Hematopoietic multipotent progenitor cell (in vitro differentiated cells): ENCODE data around the gene ARHGEF2. TPM values are rescaled to one million over a fixed set of nuclear protein-coding genes. Genes with fewer than 3 reads are reported as not detected.

Source experiments
- DNase-seq, 3 donors: peaks; one replicate each; pipeline ENCODE4 v3.0.0-alpha.2; 2011 to 2015; ENCODE audit warnings: low read depth in 2 of 3, low spot score in 2 of 3
- total RNA-seq: library from RNA; depleted of rRNA; stranded (reverse); fragments of >200 nt; gene quantifications from one replicate; pipeline ENCODE4 v1.2.3, GENCODE V29; 2012

ARHGEF2 gene
- total RNA-seq: 291 TPM

DNA sequence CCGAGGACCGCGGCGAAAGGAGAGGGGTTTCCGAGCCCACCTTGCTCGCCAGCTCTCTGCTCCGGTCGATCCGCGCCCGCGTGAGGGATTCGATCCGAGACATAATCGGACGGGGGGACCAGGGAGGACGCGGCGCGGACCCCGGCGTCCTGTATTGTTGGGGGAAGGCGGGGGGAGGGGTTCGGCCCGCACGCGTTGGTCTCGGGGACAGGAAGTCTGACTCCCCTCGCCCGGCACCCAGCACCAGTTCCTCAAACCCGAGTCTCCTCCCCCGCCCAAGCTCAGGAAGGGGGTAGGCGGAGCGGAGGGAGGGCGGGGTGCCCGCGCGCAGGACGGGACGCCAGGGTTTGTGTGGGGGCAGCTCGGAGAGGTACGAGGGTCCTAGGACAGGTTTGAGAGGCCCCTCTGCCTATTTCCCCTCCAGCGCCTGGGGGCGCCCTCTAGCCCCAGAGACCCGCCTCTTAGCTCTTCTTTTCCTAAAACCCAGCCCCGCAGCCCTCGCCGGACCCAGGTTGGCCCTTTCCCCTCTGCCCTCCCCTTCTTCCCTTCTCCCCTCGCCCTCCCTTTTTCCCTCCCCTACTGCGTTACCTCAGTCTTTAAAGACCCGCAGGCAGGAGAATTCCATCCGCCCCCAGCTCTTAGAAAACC is at the start of gene ARHGEF2:
TSS of gene ARHGEF2 (minus strand) at position 223 of the 648 bp plus-strand sequence. CDS start at position 103, 120 bp downstream.
- peak in 2 of 3 donors; percentile 92 to 96 for DNase-seq

DNA sequence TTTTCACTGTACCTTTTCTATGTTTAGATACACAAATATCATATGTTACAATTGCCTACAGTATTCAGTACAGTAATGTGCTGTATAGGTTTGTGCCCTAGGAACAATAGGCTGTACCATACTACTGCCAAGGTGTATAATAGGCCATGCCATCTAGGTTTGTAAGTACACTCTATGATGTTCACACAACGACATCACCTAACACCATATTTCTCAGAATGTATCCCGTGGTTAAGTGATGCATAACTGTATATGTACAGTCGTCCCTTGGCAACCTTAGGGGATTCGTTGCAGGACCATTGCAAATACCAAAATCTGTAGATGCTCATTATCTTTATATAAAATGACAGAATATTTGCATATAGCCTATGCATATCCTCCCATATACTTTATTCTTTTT is 48.2 kb upstream of the ARHGEF2 start:
- DNase-seq: no peak

DNA sequence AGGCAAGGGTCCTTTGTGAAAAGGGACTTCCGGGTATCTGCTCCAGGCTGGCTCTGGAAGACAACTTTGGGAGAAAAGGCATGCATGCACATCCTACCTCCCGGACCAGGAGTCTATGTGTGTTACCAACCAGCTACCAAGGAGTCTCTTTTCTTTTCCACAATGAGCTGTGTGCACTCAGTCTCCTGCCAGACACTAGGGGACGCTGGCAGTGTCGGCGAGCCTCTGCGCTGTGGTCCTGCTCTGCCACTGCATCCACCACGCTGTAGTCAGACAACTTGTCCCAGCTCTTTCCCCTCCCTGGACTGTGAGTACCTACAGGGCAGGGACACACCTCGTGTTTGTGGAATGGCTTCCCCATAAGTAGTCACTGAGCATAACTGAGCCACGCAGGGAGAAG is 47.5 kb upstream of the ARHGEF2 start:
- DNase-seq: peak in 2 of 3 donors; percentile 59 to 77

DNA sequence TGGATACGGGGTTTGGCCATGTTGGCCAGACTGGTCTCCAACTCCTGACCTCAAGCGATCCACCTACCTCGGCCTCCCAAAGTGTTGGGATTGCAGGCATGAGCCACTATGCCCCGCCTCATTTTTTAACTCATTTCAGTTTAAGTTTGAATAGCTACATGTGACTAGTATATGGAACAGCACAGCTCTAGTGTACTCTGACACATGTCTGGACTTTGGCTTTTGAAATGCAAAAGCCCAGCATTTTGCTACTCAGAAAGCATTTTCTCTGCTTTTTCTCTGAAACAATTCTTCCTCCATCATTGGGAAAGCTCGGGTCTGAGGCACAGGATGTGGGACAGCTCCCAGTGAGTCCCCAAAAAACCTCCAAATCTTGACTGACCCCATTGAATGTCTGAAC is 46.5 kb upstream of the ARHGEF2 start:
- DNase-seq: no peak

DNA sequence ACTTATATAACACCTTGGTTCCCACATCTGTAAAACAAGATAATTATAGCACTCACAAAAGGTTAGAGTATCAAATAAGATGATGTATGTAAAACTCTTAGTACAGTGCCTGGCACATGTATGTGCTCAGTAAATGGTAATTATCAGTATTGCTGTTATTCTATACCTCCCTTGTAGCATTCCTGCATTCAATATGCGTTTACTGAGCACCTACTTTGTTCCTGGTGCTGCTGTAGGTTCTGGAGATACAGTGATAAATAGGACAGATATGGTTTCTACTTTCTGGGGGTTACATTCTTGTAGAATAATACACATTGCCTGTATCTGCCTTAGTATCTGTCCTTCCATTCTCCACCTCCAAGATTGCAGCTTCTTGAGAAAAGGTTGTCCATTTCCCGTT is 43.6 kb upstream of the ARHGEF2 start:
- no peak for DNase-seq

DNA sequence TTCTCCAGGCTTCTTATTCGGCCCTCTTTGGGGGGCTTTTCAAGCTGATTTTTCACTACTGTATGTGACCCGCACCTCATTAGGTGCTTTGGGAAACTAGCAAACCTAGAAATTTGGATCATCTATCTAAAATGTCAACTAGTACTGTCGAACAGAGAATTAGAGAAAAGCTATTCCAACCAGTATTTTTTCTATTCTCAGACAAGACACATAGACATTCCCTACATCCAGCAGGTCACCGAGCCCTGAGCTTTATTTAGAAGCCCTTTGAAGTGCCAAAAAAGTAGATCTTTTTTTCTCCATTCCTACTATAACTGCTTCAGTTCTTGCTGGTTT is 42.7 kb upstream of the ARHGEF2 start:
- no peak for DNase-seq

DNA sequence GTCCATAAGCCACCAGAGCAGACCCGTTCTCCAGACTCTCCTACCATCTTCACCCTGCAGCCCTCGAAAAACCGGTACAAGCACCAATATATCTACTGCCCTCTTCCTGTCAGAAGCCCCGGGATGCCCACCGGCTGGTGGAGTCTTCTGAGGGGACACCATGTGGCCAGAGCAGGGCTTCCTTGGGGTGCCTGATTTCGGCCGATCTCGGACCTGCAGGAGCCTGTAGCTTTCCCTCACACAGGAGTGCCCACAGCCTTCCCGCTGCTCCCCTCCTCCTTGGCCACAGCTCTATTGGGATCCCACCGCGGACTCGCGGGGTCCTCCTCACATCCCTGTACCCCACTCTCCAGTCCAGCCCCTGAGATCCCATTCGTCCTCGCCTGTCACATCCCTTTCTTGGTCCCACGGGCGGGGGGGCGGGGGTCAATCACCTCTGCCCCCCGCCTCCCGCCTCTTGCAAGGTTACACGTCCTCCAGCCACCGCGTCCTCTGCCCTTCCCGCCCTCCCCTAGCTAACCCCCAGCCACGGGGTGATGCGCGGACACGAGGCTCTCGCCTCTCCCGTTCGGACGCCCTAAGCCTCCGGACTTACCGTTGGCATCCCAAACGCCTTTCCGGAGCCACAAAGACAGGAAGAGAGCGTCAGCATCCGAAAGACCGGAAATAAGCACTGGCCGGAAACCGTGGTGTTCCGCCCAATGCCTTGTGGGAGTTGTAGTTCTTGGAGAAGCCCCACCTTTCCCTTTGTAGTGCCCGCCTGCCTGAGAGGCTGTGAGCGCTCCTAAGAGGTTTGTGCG is 42.1 kb upstream of the ARHGEF2 start, which contains the start of gene SSR2:
TSS of gene SSR2 (minus strand) at position 659 of the 800 bp plus-strand sequence. CDS start 784 bp downstream, outside the sequence.
- peak; percentile 69 to 89 (median 81) for DNase-seq

DNA sequence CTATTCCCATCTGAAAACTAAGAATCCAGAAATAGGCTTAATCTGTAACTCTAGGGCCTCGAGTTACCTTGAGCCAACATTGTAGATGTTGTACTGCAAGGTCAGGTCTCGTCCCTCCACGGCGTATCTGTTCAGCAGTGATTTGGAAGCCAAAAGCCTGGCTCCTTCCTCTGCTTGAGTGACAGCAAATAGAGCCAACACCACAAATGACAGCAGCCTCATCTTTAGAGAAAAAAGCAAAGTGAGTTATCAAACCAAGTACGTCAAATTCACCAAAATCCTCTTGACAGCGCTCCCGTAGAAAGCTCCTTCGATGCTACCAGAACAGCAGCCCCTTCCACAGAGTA is 41.6 kb upstream of the ARHGEF2 start:
- DNase-seq: no peak

DNA sequence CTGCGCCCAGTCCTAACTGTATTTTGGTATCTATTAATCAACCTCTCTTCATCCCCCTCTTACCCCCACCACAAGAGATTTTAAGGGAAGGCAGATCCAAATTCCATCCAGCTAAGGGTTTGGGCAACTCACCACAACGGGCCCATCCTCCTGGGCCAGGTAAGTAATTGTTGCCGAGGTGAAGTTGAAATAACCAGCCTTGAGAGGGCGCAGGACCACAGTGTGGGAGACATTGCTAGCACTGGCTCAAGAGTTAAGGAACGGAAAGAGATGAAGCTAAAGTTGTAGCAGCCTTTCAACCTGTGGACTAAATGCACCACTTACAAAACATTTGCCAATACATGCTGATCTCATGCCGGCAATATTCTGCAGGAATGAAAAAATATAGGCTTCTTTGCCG is 36.5 kb upstream of the ARHGEF2 start:
- no peak for DNase-seq

DNA sequence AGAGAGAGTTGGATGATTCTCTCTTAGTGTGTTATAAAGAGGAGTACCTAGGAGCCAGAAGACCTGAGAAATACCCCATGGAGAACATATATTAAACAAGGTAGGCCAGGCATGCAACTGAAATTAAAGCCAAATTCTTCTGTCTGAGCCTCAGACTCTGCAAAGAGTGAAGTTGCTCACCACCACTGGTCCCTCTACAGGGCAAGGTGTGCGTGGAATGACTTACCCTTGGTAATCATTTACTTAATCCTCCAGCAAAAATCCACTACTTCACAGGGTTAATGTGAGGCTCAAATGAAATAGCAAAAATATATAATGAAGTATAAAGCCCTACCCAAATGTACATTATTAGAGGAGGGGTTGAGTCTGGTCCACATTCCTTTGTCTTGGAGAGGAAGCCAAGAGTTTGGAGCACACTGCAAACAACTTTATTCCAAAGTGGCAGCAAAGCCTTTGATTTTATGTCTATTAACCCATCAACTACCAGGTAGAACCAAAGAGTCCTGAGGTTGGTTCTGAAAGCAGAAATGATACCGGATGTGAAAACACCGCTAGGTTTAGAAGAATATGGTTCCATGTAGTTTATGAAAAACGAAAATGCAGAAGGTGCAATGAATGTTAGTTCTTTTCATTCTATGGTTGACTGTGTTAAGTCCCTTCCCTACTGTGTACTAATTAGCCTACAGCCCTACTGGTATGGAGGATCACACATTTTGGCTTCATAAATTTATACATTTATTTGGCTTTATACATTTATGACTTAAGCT is 33.9 kb upstream of the ARHGEF2 start:
- no peak for DNase-seq

DNA sequence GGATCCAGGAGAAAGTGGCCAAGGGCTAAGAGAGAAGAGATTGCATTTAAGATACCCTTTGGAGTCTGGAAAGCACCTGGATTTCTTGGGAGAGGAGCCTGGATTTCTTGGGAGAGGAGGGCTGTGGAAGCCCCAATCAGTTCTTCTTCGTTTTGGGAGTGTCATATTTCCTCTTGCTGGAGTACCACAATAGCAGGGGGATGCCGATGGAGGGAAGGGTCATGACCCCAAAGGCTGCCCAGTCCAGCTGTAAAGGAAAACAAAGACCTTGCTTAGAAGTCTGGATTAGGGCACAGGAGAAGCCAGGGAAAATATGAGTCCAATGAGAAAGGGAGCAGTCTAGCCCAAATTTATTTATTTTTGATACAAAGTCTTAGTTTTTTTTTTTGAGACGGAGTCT is 31.1 kb upstream of the ARHGEF2 start:
- no peak for DNase-seq

DNA sequence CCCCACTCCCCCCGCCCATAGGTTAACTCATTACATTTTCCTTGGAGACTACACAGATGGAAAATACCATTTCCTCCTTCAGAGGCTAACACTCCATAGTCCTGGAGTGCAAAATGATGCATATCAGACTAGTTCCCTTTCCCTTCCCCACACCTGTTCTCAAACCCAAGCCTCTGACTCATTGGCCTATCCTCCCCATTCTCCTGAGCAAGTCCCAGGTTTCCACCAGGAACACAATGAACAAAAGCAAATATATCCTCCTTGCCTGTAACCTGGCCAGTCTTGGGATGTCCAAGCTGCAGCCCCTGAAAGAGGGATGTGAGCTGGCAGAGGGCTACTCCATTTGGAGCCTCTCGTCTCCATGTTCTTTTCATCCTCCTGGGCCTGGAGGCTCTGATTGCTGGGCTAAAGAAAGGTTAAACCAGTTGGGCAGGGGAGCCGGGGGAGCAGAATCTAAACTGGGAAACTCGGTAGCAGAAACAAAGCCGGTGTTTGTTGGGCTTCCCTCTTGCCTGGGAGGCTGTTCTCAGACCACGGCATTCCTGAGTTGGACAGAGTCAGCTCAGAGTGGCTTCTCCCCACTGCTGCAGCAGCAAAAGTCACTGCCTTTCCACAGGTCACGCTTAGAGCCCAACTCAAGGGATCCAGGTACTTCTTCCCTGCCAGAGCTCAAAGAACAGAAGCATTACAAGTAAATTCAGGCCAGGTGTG is 28.5 kb upstream of the ARHGEF2 start:
- no peak for DNase-seq

DNA sequence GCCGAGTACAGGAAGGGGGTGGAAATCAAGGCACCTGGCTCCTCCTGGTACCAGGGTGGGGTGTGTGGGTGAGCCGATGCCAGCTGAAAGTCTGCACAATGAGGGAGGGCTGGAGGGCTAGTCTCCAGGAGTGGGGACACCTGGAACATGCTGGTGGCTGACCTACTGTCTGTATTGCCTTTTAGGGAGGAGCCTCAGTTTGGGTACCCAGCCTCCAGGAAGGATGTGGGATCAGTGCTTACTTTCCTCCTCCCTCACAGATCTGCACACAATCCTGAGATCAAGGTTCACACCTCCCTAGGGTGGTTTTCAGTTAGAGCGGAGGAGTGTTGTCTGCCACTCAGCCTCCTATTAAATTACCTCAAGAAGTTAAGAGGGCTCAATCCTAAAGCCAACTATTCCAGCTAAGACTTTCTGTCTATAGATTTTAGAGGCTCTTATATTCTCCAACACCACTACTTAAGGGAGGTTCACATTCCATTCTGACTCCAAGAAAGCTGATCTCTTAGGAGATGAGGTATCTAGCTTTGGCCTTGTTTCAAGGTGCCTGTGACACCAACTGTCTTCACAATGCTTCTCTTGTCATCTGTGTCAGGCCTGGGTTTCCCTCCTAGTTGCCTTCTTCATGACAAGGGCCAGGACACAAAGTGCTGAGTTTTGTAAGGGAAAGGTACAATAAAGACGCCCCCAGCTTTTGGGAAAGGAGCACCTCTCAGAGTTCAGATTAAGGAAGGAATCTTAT is 26.7 kb upstream of the ARHGEF2 start:
- no peak for DNase-seq

DNA sequence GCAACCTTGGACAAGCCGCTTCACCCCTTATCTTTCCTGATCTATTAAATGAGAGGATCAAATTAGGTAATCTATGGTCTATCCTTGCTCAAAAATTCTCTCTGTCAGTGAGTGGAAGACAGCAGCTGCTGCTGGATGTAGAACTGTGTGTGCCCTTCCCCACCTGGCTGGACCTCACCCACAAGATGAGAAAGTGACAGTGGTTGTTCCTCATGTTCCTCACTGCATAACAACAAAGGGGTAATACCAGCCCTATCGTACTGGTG is 25.5 kb upstream of the ARHGEF2 start:
- no peak for DNase-seq

DNA sequence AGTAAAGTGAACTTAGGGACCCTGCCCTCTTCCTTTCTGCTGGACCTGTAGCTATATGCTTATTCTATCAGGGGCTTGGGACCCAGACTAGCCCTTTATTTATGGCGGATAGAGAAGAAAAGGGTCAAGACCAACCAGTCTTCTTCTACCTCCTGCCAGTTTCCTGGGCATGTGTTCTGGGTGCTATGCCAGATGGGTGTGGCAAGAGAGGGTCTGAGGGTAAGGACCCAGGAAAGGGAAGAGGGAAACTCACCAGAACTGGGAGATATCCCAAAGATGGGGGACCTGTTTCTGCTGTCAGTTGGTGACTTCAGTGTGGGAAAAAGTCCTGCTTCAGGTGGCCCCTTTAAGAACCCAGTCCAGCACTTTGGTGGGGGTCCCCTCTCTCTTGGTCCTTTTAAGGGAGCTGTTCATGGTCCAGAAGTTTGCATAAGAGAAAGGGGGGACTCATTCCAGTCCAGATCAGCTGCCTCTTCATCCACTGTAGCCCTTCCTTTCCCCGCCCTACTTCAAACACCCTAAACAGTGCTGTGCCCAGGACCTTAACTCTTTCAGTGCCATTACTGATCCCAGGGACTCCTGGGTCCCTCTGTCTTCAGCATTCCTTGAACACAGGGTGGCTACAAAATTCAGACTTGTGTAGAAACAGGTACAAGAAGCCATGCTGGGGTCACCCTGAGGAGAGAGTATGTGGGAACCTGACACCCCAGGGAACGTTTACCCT is 24.0 kb upstream of the ARHGEF2 start:
- no peak for DNase-seq

DNA sequence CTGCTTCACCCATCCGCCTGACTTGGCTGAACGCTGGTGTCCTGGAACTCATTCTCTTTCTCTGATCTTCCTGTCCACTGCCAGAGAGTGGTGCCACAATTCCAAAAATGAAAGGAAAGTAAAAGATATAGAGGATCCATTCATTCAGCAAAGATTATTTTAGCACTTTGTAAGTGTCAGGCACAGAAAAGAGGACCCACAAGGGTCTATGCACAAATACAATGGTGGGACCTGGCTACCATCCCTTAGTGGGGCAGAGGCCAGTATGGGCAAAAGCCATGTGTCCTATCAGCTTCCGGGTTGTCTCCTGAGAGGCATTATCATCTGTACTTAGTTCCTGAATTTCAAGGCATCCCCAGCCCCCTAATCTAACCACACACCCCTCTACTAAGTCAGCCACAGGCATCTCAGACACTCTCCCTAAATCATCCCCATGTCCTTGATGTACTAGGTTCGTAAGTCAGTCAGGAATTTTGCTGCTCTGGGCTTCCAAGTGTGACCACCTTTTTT is 23.4 kb upstream of the ARHGEF2 start:
- peak in 1 of 3 donors; percentile 25 for DNase-seq

DNA sequence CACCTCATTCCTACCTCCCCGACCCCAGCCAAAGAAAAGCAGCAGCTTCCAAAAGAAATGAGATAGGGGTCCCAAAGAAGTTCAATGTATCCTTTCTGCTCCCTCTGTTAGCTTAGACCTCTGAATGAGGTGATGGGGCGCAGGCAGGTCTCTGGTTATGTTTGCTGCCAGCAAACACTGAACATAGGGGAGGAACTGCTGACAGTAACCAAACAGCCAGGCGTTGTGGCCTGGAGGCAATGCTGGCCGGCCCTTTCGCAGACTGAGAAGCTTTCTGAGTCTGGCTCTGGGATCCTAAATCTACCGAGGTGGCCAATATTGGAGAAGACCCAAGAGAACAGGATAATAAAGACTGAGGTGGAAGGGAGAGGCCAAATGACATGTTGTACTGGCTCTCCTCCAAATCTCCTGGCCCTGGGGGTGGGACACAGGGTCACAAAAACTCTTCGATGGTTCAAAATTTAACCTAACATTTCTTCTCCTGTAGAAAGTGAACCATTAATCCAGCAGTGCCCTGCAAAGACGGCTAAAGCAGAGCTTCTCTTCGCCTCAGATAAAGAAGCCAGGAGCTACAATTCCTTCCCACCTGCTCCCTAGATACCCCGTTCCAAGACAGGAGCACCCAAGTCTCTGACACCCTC is 22.8 kb upstream of the ARHGEF2 start:
- DNase-seq: no peak

DNA sequence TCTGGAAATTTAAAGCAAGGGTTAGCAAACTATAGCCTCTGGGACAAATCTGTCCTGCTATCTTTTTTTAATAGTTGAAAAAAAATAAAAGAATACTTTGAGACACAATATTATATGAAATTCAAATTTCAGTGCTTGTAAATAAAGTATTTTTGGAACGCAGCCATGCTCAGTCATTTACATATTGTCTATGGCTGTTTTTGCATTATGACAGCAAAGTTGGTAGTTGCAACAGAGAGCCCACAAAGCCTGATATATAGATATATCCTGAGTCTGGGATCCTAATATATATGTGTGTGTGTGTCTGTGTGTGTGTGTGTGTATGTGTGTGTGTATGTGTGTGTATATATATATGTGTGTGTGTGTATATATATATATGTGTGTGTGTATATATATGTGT is 21.6 kb upstream of the ARHGEF2 start:
- no peak for DNase-seq

DNA sequence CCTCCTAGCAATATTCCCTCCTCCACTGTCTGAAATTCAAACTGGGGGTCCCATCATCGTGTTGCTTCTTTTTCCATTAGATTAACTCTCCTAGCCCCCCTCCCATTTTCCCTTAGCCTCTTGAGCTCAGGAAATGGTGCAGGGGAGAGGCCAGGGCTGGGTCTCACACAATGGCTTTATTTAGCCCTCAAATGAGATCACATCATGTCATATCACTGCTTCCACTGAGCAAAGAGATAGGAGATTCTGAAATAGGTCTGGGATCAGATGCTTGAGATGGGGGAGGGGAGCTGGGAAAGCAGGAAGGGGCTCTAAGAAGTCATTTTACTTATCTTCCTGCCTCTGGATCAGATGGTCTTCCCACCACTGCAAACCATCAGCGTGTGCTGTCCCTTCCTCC is 17.8 kb upstream of the ARHGEF2 start:
- DNase-seq: no peak
